DND-41 (cell line): ENCODE results near the gene MASP1.

Experiments
- ATAC-seq: fragments of 200-7000 bp; cut with Tn5 transposase; 3 replicates; pipeline ENCODE4 v1.9.1; 2021; ENCODE audit warnings: low read depth; ENCODE audit not compliant: insufficient read depth
- DNase-seq: peaks from one replicate; pipeline ENCODE4 v3.0.0-alpha.2; 2020
- H2AFZ ChIP-seq: 2 replicates; pipeline ENCODE4 v1.6.0; 2012; ENCODE audit warnings: low read depth, low read length
- H3K27ac ChIP-seq: 2 replicates; pipeline ENCODE4 v1.5.1; 2012; ENCODE audit warnings: low read length, inconsistent platforms
- H3K27me3 ChIP-seq: fragments of 200-600 bp; sonication (generic); 2 replicates; pipeline ENCODE4 v1.6.0; 2012; ENCODE audit warnings: low read length, mild to moderate bottlenecking, inconsistent platforms; ENCODE audit not compliant: insufficient read depth, poor library complexity
- H3K36me3 ChIP-seq: 2 replicates; pipeline ENCODE4 v1.5.1; 2012; ENCODE audit warnings: low read length, inconsistent platforms; ENCODE audit not compliant: insufficient read depth
- H3K4me1 ChIP-seq: 2 replicates; pipeline ENCODE4 v1.5.1; 2012; ENCODE audit warnings: mild to moderate bottlenecking, low read length; ENCODE audit not compliant: insufficient read depth
- H3K4me2 ChIP-seq: 2 replicates; pipeline ENCODE4 v1.6.0; 2012; ENCODE audit warnings: mild to moderate bottlenecking, moderate library complexity, low read length, inconsistent platforms; ENCODE audit not compliant: insufficient read depth
- H3K4me3 ChIP-seq, 2 experiments: fragments of 200-600 bp in 1 of 2; shearing (Covaris generic) in 1 of 2; 2 replicates each; pipeline ENCODE4 v1.5.1; 2012 to 2016; ENCODE audit warnings: inconsistent platforms in 2 of 2, low read length in 2 of 2, mild to moderate bottlenecking in 2 of 2, low read depth in 1 of 2, moderate library complexity in 1 of 2
- H3K79me2 ChIP-seq: 2 replicates; pipeline ENCODE4 v1.6.0; 2012; ENCODE audit warnings: low read length, inconsistent platforms; ENCODE audit not compliant: insufficient read depth
- H3K9ac ChIP-seq: 2 replicates; pipeline ENCODE4 v1.6.0; 2012; ENCODE audit warnings: low read depth, mild to moderate bottlenecking, inconsistent platforms, low read length, moderate library complexity
- H3K9me3 ChIP-seq: 2 replicates; pipeline ENCODE4 v1.5.1; 2012; ENCODE audit warnings: low read length, moderate library complexity, mild to moderate bottlenecking, inconsistent platforms; ENCODE audit not compliant: insufficient read depth, severe bottlenecking
- H4K20me1 ChIP-seq: 2 replicates; pipeline ENCODE4 v1.6.0; 2012; ENCODE audit warnings: low read length; ENCODE audit not compliant: insufficient read depth
- EZH2 ChIP-seq: IDR thresholded peaks from 3 replicates; pipeline ENCODE4 v1.6.1; 2012; ENCODE audit warnings: borderline replicate concordance, low read depth, mild to moderate bottlenecking, moderate library complexity, low read length, inconsistent platforms; ENCODE audit not compliant: severe bottlenecking
- TF ChIP-seq, protein P1 (sequence below): IDR thresholded peaks from 2 replicates; pipeline ENCODE4 v1.5.1; 2012; ENCODE audit warnings: borderline replicate concordance, low read length, moderate library complexity, mild to moderate bottlenecking; ENCODE audit not compliant: poor library complexity, severe bottlenecking; ENCODE audit errors: extremely low read depth

The MASP1 gene

DNA sequence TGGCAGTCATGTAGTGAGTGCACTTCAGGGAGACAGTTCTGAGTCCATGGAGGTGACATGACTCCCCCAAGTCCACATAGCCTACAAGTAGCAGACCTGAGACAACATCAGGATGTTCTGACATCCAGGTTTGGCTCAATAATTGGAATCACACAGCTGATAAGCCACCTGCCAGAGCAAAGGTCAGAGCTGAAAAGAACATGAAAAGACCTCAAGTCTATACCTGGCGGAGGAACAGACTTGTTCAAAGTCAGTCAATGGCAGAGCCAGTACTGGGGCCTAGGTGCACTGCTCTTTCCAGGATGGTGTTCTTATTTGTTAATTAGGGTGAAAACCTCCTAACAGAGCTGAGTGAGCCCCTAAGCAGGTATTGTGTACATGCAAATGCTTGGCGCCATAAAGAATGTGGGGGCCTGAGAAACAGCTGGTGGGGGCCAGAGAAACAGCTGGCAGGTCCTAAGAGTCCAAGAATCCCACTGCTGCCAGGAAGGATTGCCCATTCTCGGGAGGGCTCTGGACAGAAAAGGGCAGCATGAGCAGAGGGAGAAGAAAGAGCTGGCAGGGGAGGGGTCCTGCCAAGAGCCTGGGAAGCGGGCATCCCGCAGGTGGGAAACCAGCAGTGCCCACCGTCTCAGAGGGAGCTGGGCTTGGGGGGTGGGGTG, 17.1 kb downstream of the MASP1 start:
- H2AFZ ChIP-seq, result no peak overlapping the region
- no peaks in the 10 kb centered on the region for H4K20me1 ChIP-seq
- ATAC-seq, result no peak
- no peak for DNase-seq
- no peaks in the 10 kb centered on the region for H3K79me2 ChIP-seq
- no peak overlapping the region for H3K4me2 ChIP-seq
- H3K9ac ChIP-seq, result no peak overlapping the region
- H3K4me3 ChIP-seq, result no peak overlapping the region
- no peaks in the 10 kb centered on the region for H3K36me3 ChIP-seq
- H3K4me1 ChIP-seq, result no peaks in the 10 kb centered on the region
- TF ChIP-seq EZH2, result no peak
- TF ChIP-seq, protein P1, sequence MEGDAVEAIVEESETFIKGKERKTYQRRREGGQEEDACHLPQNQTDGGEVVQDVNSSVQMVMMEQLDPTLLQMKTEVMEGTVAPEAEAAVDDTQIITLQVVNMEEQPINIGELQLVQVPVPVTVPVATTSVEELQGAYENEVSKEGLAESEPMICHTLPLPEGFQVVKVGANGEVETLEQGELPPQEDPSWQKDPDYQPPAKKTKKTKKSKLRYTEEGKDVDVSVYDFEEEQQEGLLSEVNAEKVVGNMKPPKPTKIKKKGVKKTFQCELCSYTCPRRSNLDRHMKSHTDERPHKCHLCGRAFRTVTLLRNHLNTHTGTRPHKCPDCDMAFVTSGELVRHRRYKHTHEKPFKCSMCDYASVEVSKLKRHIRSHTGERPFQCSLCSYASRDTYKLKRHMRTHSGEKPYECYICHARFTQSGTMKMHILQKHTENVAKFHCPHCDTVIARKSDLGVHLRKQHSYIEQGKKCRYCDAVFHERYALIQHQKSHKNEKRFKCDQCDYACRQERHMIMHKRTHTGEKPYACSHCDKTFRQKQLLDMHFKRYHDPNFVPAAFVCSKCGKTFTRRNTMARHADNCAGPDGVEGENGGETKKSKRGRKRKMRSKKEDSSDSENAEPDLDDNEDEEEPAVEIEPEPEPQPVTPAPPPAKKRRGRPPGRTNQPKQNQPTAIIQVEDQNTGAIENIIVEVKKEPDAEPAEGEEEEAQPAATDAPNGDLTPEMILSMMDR, result no peak
- peaks cover under 1% of the 10 kb centered on the region for H3K9me3 ChIP-seq
- peaks cover 3% of the 10 kb centered on the region for H3K27me3 ChIP-seq
- no peak overlapping the region for H3K27ac ChIP-seq

DNA sequence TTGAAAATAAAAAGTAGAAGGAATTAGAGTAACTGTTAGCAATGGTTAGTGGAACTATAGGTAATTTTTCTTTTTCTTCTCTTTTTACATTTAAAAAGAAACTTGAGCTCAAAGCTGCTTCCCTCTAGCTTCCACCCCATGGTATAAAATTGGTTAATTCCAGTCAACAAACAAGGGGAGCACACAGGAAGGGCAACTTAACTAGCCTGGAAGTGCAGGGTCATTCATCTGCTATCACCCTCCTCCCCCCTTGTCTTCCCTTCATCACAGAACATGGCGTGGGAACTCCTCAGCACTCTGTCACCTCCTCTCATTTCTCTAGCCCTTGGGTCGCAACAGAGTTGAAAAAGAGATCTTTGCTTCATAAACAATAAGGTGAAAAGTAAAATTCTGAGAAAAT, 20.0 kb downstream of the MASP1 start:
- Histone ChIP-seq H3K4me1 (no peaks in the 10 kb centered on the region), H3K36me3 (no peaks in the 10 kb centered on the region), H3K9ac (no peak overlapping the region), H3K79me2 (no peaks in the 10 kb centered on the region), H3K4me3 (no peak overlapping the region), H3K27me3 (peaks cover 3% of the 10 kb centered on the region), H3K9me3 (peaks cover 3% of the 10 kb centered on the region), H2AFZ (no peak overlapping the region), H3K4me2 (no peak overlapping the region), H3K27ac (no peak overlapping the region), H4K20me1 (no peaks in the 10 kb centered on the region)
- DNase-seq (no peak), ATAC-seq (no peak)
- TF ChIP-seq, protein P1, result no peak
- no peak for TF ChIP-seq EZH2

DNA sequence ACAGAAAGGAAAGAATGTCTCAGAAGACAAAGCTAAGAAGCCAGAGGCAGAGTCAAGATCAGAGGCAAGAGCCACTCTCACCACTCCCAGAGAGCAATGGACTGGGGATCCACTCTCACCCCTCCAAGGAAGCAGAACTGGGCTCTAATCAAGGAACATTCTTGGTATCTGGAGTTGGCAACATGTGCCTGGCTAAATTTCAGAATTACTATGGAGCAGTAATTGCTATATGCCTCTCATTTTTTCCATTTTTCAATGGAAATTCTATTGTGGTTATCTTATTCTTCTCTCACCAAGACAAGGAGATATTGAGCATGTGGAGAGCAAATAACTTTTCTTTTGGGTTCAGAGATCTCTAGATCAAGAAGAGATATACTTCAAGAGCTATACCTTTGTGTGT, 22.1 kb downstream of the MASP1 start:
- H3K27me3 ChIP-seq, result peaks cover 4% of the 10 kb centered on the region
- no peaks in the 10 kb centered on the region for H3K79me2 ChIP-seq
- no peaks in the 10 kb centered on the region for H3K4me1 ChIP-seq
- H3K4me2 ChIP-seq, result no peak overlapping the region
- DNase-seq (no peak), ATAC-seq (no peak)
- no peak overlapping the region for H3K27ac ChIP-seq
- no peak overlapping the region for H3K4me3 ChIP-seq
- TF ChIP-seq, protein P1, result no peak
- no peak for TF ChIP-seq EZH2
- no peaks in the 10 kb centered on the region for H3K36me3 ChIP-seq
- peaks cover 3% of the 10 kb centered on the region for H3K9me3 ChIP-seq
- H3K9ac ChIP-seq, result no peak overlapping the region
- no peak overlapping the region for H2AFZ ChIP-seq
- no peaks in the 10 kb centered on the region for H4K20me1 ChIP-seq
